ENCODE results near the gene ARCN1. TPM values are rescaled to one million over a fixed set of nuclear protein-coding genes. Genes with fewer than 3 reads are reported as not detected.

Gene ARCN1
- total and polyA plus RNA-seq, 9 of the 15 experiments (the other 6 are each of a cell fraction or from before 2014, with no cell fraction given): 30.0 to 224 (median 76.4) TPM

- TF ChIP-seq HNRNPH1 (optimal IDR thresholded peaks at IDR 0.05; ENCODE audit: low read depth, low read length) (no peak), ARID1B (IDR thresholded peaks at IDR 0.05) (peak; percentile 94), MTA1 (IDR thresholded peaks at IDR 0.05; ENCODE audit: borderline replicate concordance) (peak; percentile 95), ZNF174 (CRISPR knock-in tag; IDR thresholded peaks at IDR 0.05) (no peak), SOX6 (IDR thresholded peaks at IDR 0.05) (peak; percentile 94), NR3C1 (CRISPR knock-in tag; IDR thresholded peaks at IDR 0.05) (no peak), ID3 (CRISPR knock-in tag; IDR thresholded peaks at IDR 0.05) (no peak), ID3 (tag; IDR thresholded peaks at IDR 0.05) (peak; percentile 59; the same call in 1 of the 2 replicates), HMGXB4 (CRISPR knock-in tag; IDR thresholded peaks at IDR 0.05) (peak; percentile 59; the same call in 1 of the 2 replicates), HES1 (IDR thresholded peaks at IDR 0.05; ENCODE audit: low read depth) (peak; percentile 75), ZNF121 (CRISPR knock-in tag; conservative IDR thresholded peaks at IDR 0.05) (peak; percentile 16; the same call in 1 of the 2 replicates), MYC (IDR thresholded peaks at IDR 0.05; ENCODE audit: low read depth, low read length) (peak; percentile 53; the same call in 1 of the 2 replicates), MYC (CRISPR knock-in tag; IDR thresholded peaks at IDR 0.05; ENCODE audit: borderline replicate concordance, low read depth) (no peak), GABPB1 (CRISPR knock-in tag; IDR thresholded peaks at IDR 0.05) (peak; percentile 66), SMARCA4 (IDR thresholded peaks at IDR 0.05) (peak; percentile 88)
These were observed 38.7 kb downstream of the ARCN1 start (continued) for GRCh38 chr11:118610773-118611432.

All from K562 (cell line).